GM21529 (cell line): ENCODE results near the gene LRRK1.

Experiments
- ATAC-seq: cut with Tn5 transposase; IDR thresholded peaks from one replicate; pipeline ENCODE4 v1.9.1; 2021; ENCODE audit not compliant: unreplicated experiment

The LRRK1 gene

DNA sequence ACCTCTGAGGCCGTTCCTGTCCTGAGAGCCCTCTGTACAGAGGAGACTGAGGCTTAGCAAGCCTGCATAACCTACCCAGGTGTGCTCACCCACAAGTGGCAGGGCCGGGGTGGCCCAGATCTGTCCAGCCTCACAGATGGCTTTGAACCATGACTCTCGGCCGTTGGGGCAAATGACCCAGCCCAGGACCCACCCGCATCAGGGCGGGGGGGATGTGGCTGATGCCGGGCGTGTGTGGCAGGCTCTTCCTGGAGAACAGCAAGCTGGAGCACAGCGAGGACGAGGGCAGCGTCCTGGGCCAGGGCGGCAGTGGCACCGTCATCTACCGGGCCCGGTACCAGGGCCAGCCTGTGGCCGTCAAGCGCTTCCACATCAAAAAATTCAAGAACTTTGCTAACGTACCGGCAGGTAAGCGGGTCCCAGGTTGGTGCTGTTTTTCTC, 133.5 kb downstream of the LRRK1 start:
- ATAC-seq = no peak

DNA sequence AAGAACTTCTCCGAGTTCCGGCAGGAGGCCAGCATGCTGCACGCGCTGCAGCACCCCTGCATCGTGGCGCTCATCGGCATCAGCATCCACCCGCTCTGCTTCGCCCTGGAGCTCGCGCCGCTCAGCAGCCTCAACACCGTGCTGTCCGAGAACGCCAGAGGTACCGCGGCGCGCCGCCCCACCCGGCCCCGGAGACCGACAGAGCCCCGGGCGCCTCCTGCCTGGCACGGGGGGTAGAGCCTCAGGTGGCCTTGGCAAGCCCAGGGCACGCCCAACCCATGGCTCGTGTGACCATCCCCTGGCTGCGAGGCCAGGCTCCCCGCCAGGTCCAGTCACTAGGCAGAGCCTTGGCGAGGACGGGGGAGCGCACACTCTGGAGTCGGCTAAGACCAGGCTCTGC, 134.1 kb downstream of the LRRK1 start:
- ATAC-seq = no peak

DNA sequence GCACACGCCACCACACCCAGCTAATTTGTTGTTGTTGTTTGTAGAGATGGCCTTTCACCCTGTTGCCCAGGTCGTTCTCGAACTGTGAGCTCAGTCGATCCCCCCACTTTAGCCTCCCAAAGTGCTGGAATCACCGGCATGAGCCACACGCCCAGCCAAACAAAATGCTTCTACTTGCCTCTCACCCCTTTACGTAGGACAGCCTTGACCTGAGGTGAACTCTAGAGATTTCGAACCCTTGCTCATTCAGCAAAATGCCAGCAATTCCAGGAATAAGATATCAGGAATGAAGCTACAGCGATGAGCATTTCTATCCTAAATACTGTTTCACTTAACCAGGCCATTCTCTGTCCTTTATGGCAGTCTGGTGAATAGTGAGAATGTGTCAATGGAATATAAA, 135.0 kb downstream of the LRRK1 start:
- no peak for ATAC-seq

DNA sequence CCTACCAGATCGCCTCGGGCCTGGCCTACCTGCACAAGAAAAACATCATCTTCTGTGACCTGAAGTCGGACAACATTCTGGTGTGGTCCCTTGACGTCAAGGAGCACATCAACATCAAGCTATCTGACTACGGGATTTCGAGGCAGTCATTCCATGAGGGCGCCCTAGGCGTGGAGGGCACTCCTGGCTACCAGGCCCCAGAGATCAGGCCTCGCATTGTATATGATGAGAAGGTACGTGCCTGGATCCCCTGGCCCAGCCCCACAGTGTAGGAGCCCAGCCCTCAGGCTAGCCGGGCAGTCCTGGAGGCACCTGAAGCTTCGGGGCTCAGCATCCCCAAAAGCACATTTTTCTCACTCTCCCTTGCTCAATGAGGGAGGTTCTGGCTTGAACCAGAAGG, 135.8 kb downstream of the LRRK1 start:
- no peak for ATAC-seq

DNA sequence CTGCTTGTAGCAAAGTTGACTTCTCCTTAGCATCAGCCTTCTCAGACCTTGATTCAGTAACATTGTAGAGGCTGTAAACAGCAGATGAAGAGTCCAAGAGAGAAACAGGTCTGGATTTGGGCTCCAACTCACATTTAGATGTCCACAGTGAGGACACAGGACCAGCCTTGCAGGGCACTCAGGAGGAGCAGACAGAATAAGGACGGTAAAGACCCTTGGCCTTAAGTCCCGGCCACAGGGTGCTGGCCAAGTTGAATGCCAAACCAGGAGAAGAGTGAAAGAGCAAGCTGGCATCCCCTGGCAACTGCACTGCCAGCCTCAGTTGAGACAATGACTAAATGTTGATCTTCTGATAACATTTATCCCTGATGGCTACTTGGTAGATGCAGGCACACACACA, 136.3 kb downstream of the LRRK1 start:
- no peak for ATAC-seq

DNA sequence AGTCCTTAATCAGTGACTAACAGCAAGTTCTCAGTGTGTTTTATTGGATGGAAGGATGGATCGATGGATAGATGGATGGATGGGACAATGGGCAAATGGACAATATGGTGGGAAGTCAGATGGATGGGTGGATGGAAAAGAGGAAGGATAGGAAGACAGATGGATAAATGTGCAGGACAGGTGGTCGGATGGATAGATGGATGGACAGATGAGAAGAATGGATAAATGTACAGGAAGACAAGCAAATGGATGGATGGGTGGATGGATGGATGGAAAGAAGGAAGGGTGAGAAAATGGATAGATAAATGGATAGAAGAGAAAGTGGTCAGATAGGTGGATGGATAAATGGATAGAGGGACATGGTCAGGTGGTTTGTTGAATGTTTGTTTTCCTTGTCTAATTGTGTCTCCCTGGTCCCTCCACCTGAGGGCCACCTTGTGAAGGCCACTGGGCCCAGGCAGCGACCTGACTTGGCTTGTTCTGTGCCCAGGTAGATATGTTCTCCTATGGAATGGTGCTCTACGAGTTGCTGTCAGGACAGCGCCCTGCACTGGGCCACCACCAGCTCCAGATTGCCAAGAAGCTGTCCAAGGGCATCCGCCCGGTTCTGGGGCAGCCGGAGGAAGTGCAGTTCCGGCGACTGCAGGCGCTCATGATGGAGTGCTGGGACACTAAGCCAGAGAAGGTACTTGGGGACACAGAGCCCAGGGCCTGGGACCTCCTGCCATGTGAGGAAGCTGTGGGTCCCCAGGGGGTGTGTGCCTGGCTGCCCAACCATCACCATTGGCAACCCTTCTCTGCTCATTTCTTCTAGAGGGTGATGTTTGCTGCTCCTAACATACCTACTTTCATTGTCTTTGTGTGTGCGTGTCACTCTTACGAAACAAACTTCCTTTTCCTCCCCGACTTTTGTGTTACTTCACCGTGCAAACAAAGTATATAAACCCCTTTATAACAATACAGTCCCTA, 137.5 kb downstream of the LRRK1 start:
- ATAC-seq = no peak

DNA sequence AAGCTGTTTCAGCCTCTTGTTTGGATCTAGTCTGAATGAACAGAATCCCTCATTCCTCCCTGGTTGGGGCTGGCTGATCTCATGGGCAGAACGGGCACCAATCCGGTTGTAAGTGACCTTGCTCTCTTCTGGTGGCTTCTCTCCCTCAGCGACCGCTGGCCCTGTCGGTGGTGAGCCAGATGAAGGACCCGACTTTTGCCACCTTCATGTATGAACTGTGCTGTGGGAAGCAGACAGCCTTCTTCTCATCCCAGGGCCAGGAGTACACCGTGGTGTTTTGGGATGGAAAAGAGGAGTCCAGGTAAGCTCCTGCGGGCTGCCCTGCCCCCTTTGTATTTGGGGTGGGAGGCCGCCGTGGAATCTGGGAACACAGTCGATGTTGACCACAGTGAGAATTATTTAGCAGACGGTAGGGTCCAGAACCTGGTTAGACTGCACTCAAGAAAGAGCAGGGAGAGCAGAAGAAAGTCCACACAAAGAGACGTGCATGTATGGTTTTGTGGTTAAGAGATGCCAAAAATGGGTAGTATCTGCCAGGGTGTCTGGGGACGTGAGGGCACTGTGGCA, 138.8 kb downstream of the LRRK1 start:
- ATAC-seq = no peak

DNA sequence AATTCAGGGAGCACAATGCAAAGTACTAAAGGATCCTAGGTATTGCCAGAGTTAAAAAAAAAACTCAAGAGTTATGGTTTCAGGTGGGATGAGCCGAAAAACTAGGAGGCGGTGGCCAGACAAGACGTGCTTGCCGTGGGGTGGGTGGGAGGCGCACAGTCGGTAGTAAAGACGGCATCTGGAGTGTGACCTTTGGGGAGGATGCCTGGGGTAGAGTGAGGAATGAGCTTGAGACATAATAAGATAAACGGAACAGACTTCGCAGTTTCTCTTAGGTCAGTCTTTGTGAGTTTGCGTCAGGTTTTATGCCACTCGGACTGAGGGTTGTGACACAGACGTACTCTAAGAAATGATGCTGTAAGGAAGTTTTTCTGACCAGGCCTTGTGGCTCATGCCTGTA, 139.6 kb downstream of the LRRK1 start:
- no peak for ATAC-seq

DNA sequence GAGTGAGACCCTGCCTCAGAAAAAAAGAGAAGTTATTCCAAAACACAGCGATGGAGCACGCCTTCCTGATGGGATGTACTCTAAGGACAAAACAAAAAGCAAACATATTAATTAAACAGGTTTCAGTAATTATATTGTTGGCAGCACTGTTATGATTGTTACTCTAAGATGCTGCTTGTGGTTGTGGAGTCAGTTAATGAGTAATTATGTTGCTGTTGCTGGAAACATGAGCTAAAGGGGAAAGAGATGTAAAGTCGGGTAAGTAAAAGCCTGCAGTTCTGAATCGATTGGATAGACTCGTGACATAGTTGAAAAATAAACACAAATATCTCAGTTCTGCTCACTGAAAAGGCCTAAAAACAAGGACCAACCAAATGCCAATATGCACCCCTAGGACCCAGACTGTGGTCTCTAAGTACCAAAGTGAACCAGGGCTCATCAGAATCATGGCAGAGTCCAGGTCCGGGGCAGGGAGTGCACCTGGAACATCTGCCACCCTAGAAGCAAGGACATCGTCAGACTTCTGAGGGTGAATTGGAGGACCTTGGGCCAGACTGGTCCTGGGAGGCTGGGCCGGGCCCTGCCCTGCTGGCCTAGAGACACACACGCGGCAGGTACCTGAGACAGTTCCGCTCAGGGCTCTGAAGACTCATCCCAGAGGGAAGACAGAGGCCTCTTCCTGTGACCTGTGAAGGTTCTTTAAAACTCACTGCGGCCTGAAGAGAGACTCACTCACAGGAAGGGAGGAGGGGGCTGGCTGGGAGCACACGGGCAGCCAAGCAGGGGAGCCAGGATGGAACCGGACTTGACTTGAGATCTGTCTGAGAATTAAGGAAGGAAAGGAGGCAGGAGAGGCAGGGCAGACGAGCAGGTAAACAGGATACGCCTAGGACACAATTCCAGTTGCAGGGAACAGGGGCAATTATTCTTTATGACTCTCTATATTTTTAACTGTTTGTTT, 140.5 kb downstream of the LRRK1 start:
- no peak for ATAC-seq

DNA sequence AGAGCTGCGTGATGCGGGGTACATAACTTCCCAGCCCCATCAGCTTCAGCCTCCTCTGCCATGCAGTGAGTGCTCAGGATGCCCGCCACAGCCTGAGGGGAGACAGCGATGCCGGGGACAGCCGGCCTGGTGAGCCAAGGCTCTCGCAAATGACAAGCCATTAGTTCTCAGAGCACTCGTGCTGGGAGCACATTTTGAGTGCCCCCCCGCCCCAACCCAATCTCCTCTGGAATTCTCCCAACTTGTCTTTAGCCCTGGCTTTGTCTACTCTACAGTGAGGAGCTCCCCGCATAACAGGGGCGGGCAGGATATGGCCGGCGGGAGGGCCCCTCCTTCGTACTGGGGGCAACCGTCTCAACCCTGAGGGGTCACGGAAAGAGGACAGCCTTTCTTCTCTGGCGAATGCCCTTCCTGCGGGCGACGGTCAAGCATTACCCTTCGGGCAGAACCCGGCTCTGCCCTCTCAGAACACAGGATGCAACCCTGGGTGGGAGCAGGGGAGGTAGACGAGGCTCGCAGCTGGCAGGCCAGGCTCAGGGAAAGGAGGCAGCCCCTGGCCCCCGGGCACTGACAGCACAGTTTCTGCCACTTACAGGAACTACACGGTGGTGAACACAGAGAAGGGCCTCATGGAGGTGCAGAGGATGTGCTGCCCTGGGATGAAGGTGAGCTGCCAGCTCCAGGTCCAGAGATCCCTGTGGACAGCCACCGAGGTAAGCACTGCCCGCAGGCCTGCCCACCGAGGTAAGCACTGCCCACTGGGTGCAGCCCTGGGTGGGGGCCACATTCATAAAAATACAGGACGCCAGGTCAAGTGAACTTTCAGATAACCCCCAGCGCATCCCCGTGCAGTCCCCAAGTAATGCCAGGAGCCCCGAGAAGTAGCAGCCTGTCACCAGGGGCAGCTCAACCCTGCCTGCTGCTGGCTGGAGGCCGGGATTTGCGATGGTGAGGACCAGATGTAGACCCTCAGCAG, 141.7 kb downstream of the LRRK1 start:
- no peak for ATAC-seq

DNA sequence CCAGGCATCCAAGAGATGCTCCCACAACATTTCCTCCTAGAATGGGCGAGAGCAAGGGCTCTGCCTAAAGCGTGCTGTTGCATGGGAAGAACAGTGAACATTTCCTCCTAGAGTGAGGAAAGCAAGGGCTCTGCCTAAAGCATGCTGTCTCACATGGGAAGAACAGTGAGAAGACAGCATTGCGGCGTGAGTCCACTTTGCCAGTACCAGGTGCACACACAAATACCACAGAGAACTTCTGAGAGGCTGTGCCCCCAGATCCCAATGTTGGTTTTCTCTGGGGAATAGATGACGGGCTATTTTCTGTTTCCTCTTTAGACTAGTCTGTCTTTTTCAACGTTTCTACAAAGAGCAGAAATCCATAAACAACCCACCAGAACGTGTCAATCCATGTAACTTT, 142.9 kb downstream of the LRRK1 start:
- ATAC-seq = no peak

DNA sequence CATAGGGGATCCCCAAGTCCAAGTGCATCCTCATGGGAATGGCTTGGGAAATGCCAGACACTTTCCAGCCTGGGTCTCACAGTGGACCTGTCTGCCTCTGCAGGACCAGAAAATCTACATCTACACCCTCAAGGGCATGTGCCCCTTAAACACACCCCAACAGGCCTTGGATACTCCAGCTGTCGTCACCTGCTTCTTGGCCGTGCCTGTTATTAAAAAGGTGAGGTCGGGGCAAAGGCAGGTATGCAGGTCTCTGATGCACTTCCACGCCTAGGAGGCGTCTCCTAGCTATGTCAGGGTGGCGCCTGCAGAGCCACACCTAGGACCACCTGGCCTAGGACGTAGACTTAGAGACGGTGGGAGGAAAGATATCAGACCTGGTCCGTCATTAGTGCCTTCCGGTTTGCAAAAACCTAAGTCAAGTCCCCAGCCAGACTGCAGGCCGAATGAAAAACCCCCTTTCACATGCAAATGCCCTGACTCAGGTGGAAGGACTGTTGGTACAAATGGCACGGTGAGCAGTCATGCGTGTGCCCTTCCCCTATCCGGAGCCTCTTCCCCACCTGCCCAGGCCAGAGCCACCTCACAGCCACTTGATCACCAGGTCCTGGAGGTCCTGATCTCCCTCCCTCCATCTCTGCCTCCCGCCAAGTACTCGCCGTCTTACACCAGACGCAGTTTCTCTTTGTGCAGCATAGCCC, 143.5 kb downstream of the LRRK1 start:
- ATAC-seq = peak; percentile 82

DNA sequence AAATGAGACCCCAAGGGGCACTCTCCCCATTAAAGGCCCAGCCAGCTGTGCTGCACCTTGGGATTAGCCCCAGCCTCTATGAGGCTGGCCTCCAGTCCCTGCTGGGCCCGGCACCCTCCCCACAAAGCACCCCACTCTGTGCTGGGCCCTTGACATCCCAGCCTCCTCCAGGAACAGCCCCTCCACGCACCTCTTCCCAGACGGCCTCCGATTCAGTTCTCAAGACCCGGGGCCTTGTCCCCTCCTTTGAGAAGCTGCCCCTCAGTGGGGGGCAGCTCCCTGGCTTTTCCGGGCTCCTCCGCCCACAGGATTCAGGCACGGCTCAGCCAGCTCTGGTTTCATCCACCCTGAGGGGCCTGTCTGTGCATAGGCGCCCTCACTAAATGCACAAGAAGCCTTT, 144.1 kb downstream of the LRRK1 start:
- ATAC-seq = no peak

DNA sequence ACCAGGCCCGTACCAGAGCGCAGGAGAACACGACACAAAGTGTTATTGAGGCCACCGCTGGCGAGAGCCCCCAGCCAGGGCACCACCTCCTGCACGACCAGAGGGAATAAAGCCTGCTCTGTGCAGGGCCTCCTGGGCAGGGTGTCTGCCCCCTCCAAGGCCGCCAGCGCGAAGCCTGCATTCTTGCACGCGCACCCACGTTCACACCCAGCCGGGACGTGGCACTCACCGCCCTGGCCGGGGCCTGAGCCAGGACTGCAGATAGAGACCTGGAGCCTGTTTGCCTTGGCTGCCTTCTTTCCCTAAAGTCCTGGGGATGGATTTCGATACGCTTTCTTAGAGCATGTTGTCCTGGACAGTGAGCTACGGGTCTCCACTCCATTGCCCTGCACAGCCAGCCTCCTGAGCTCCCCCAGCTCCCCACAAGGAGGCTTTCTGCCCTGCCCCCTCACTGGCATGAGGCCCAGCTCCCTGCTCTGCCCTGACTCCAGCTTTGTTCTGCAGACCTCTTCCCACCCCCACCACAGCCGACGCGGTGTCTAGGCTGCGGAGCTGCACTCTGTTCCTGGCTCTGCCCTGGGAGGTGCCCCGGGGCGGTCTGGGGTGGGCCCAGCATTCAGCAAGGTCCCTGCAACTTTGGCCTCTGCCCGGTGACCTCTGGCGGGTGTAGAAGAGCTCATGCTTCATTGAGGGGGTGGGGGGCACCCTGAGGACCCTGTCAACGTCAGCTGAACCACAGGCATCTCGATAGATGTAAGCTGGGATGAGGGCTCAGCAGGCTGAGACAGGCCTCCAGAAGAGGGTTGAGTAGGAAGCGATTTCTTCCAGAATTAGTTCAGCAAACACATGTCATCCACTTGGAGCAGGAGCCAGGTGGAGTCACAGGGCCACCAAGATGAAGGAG, 145.0 kb downstream of the LRRK1 start:
- ATAC-seq = no peak

DNA sequence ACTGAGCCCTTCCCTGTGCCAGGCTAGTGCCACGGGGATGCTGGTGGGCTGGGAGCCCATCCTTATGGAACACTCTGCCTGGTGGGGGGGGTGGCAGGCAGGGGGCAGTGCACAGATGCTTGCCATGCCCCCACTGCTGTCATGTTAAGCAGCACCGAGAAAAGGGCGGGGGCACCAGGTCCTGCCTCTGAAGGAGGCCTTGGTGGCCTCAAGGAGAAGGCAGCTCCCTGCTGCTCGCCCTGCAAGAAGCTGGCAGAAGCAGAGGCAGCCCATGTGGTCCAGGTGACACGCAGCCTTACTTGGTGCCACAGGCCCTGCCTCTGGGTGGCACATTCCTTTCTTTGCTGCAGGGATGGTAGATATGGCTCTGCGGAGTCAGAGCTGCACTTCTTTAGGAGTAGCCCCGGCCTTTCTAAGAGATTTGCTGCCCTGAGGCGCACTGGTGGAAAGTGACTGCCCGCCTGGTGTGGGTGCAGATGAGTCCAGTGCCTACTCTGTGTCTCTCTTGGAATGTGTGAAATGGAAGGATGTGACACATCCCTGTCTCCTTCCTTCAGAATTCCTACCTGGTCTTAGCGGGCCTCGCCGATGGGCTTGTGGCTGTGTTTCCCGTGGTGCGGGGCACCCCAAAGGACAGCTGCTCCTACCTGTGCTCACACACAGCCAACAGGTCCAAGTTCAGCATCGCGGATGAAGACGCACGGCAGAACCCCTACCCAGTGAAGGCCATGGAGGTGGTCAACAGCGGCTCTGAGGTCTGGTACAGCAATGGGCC, 145.8 kb downstream of the LRRK1 start:
- no peak for ATAC-seq

DNA sequence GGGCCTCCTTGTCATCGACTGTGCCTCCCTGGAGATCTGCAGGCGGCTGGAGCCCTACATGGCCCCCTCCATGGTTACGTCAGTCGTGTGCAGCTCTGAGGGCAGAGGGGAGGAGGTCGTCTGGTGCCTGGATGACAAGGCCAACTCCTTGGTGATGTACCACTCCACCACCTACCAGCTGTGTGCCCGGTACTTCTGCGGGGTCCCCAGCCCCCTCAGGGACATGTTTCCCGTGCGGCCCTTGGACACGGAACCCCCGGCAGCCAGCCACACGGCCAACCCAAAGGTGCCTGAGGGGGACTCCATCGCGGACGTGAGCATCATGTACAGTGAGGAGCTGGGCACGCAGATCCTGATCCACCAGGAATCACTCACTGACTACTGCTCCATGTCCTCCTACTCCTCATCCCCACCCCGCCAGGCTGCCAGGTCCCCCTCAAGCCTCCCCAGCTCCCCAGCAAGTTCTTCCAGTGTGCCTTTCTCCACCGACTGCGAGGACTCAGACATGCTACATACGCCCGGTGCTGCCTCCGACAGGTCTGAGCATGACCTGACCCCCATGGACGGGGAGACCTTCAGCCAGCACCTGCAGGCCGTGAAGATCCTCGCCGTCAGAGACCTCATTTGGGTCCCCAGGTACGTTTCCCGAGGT, 146.5 kb downstream of the LRRK1 start:
- ATAC-seq = no peak
